Ishikawa (cell line): ENCODE measurements around the gene C1orf52.

Experiments used
- CEBPB ChIP-seq: IDR thresholded peaks from 2 replicates; pipeline ENCODE4 v1.6.1; 2012
- CREB1 ChIP-seq: IDR thresholded peaks from 2 replicates; pipeline ENCODE4 v1.6.1; 2012; ENCODE audit warnings: low read depth
- EGR1 ChIP-seq: IDR thresholded peaks from 2 replicates; pipeline ENCODE4 v1.6.1; 2012
- EP300 ChIP-seq: IDR thresholded peaks from 2 replicates; pipeline ENCODE4 v1.6.1; 2012; ENCODE audit warnings: borderline replicate concordance
- FOXM1 ChIP-seq: IDR thresholded peaks from 2 replicates; pipeline ENCODE4 v1.6.1; 2012; ENCODE audit warnings: low read depth, borderline replicate concordance
- NFIC ChIP-seq: IDR thresholded peaks from 2 replicates; pipeline ENCODE4 v1.6.1; 2012
- RAD21 ChIP-seq: IDR thresholded peaks from 2 replicates; pipeline ENCODE4 v1.6.1; 2012; ENCODE audit warnings: low read depth
- TAF1 ChIP-seq: IDR thresholded peaks from 2 replicates; pipeline ENCODE4 v1.6.1; 2012; ENCODE audit warnings: low read depth, mild to moderate bottlenecking
- TCF12 ChIP-seq: IDR thresholded peaks from 2 replicates; pipeline ENCODE4 v1.6.1; 2012; ENCODE audit warnings: low read depth
- TEAD4 ChIP-seq: IDR thresholded peaks from 2 replicates; pipeline ENCODE4 v1.6.1; 2012
- YY1 ChIP-seq: IDR thresholded peaks from 2 replicates; pipeline ENCODE4 v1.6.1; 2012; ENCODE audit warnings: low read depth
- ZBTB7A ChIP-seq: IDR thresholded peaks from 2 replicates; pipeline ENCODE4 v1.6.1; 2012; ENCODE audit warnings: low read depth
- TF ChIP-seq, protein P1 (sequence below): IDR thresholded peaks from 2 replicates; pipeline ENCODE4 v1.6.1; 2012
- TF ChIP-seq, protein P2 (sequence below): IDR thresholded peaks from 2 replicates; pipeline ENCODE4 v1.6.1; 2012
- TF ChIP-seq, protein P3 (sequence below): IDR thresholded peaks from 2 replicates; pipeline ENCODE4 v1.6.1; 2012; ENCODE audit warnings: low read depth, mild to moderate bottlenecking

C1orf52 gene

DNA sequence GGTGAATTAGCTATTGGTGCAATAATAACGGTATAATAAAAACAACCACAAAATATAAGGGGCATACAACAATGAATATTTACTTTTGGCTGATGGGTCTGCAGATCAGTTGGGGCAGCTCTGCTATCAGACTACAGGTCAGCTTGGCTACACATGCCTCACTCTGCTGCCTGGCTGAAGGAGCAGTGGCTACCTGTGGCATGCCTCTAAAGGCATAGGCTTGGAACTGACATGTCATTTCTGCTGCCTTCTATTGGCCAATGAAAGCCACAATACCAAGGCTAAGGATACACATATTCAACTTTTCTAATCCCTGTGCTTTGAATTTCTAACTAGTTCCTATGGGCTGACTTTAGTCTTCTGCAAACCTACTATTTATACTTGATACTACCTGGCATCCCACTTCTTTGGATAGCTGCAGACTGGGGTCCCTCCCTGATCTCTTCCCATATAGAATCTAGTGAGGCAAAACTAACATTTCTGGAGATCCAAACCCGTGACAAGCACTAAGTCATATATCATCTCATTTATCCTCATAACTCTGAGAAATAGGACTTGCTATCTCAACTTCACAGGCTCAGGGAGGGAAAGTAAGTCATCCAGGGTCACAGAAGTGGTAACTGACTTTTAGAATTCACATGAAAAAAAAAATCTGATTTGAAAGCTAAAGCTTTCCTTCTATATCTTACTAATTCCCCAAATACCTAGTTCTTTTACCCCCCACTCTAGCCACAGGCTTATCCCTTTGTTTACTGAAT is 39.4 kb downstream of the C1orf52 start:
- TF ChIP-seq TAF1 (no peak), ZBTB7A (no peak), TEAD4 (no peak), YY1 (no peak), CREB1 (no peak), NFIC (no peak), CEBPB (no peak), RAD21 (no peak), FOXM1 (no peak), EP300 (no peak), EGR1 (no peak), TCF12 (no peak)
- TF ChIP-seq, protein P1, sequence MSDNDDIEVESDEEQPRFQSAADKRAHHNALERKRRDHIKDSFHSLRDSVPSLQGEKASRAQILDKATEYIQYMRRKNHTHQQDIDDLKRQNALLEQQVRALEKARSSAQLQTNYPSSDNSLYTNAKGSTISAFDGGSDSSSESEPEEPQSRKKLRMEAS: no peak
- TF ChIP-seq, protein P2, sequence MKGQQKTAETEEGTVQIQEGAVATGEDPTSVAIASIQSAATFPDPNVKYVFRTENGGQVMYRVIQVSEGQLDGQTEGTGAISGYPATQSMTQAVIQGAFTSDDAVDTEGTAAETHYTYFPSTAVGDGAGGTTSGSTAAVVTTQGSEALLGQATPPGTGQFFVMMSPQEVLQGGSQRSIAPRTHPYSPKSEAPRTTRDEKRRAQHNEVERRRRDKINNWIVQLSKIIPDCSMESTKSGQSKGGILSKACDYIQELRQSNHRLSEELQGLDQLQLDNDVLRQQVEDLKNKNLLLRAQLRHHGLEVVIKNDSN: no peak
- TF ChIP-seq, protein P3, sequence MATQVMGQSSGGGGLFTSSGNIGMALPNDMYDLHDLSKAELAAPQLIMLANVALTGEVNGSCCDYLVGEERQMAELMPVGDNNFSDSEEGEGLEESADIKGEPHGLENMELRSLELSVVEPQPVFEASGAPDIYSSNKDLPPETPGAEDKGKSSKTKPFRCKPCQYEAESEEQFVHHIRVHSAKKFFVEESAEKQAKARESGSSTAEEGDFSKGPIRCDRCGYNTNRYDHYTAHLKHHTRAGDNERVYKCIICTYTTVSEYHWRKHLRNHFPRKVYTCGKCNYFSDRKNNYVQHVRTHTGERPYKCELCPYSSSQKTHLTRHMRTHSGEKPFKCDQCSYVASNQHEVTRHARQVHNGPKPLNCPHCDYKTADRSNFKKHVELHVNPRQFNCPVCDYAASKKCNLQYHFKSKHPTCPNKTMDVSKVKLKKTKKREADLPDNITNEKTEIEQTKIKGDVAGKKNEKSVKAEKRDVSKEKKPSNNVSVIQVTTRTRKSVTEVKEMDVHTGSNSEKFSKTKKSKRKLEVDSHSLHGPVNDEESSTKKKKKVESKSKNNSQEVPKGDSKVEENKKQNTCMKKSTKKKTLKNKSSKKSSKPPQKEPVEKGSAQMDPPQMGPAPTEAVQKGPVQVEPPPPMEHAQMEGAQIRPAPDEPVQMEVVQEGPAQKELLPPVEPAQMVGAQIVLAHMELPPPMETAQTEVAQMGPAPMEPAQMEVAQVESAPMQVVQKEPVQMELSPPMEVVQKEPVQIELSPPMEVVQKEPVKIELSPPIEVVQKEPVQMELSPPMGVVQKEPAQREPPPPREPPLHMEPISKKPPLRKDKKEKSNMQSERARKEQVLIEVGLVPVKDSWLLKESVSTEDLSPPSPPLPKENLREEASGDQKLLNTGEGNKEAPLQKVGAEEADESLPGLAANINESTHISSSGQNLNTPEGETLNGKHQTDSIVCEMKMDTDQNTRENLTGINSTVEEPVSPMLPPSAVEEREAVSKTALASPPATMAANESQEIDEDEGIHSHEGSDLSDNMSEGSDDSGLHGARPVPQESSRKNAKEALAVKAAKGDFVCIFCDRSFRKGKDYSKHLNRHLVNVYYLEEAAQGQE: no peak

DNA sequence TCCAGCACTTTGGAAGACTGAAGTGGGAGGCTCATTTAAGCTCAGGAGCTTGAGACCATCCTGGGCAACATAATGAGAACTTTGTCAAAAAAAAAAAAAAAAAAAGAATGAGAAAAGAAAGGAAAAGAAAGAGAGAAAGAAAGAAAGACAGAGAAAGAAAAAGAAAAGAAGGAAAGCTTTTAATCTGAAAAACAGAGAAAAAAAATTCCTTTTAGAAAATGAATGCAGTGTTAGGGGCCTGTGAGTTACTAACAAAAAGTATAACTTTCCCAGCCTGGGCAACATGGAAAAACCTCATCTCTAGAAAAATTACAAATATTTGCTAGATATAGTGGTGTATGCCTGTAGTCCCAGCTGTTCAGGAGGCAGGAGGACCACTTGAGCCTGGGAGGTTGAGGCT is 42.8 kb downstream of the C1orf52 start:
- TF ChIP-seq, protein P1: no peak
- TF ChIP-seq, protein P2: no peak
- TF ChIP-seq YY1 (no peak), EP300 (no peak), ZBTB7A (no peak)

DNA sequence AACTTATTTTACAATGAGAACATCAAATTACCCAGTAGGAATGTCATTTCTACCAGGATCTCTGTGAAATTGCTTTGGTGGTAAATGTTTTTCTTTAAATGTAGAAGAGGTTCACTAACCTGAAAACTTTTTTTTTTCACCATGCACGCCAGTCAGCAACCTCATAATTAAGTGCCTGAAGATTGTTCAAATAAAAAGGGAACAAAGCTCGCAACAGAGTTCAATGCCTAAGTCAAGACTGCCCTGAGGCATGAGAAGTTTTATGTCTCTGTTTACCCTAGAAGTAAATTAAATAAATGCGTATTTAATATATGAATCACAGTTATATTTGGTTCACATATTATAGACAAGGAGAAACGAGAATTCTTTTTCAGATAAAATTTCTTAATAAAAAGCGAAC is 44.8 kb downstream of the C1orf52 start:
- TF ChIP-seq FOXM1: no peak
- TF ChIP-seq EGR1: no peak
- no peak for TF ChIP-seq EP300
- no peak for TF ChIP-seq RAD21
- TF ChIP-seq TAF1: no peak

DNA sequence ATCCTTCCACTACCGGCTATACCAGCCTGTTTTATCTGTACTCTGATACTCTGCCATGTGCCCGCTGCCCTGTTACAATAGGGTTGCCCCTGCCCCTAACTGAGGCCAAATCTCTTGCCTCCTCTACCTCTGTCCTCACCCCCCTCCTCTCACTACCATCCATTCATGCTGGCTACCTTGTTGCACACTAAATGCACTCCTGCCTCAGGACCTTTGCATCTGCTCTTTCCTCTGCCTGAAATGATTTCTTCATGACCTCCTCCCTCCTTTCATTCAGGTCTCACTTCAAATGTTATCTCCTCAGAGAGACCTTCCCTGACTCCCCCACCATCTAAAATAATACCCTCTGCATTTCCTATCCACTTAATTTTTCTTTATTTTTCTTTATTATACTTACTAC is 51.0 kb downstream of the C1orf52 start:
- TF ChIP-seq EGR1 (no peak), CEBPB (no peak), FOXM1 (no peak), TEAD4 (no peak), TAF1 (no peak), ZBTB7A (no peak), EP300 (no peak), RAD21 (no peak), TCF12 (no peak), YY1 (no peak), CREB1 (no peak), NFIC (no peak)
- TF ChIP-seq, protein P2: no peak
- TF ChIP-seq, protein P3: no peak
- TF ChIP-seq, protein P1: no peak

DNA sequence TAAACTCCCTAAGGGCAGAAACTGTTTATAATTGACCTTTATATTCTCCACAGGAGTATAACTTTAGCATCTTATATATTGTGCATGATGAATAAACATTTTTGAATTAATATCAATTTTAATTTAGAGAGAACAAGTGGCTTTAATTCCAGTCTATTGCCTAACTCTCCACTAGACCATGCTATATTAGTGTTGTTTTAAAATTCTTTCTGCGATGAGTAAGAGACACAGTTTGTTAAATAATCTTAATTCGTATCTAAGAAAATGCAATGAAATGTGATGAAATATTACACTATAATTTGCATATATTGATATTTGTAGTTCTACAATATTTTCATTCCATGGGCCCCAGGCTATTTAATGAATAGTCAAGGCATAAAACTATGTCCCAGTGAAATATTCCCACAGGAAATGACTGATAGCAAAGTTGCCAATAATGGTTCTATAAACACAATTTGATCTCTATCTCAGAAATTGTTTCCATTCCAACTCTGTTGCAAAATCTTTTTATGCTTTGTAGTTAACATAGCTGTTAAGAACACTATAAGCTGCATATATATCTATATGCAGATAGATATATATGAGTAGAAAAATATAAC is 55.8 kb downstream of the C1orf52 start:
- TF ChIP-seq EGR1: no peak
- TF ChIP-seq FOXM1: no peak
- TF ChIP-seq YY1: no peak
- TF ChIP-seq EP300: no peak
- TF ChIP-seq CEBPB: no peak
- TF ChIP-seq, protein P1: no peak
- TF ChIP-seq NFIC: no peak
- TF ChIP-seq TEAD4: no peak
- TF ChIP-seq, protein P3: no peak
